BJ (cell line): ENCODE data around the gene SRGAP1. TPM values are rescaled to one million over a fixed set of nuclear protein-coding genes. Genes with fewer than 3 reads are reported as not detected.
"Not testable (repeated sequence)": the region's sequence is repeated elsewhere in the genome, so short reads cannot be mapped to it uniquely, and the experiment has no call there.

Source experiments
- CTCF ChIA-PET: fragments of 350-600 bp; formaldehyde crosslinking; extraction: SDS; loops from one replicate; lab custom pipeline; 2021; ENCODE audit warnings: antibody characterized with exemption, inconsistent platforms; lab: Yijun Ruan, JAX
- POLR2A ChIA-PET: fragments of 300-600 bp; sonication (Branson Sonifier 250); formaldehyde crosslinking; extraction: SDS; loops from one replicate; lab custom pipeline; 2021; ENCODE audit warnings: antibody characterized with exemption; lab: Charles Lee
- DNase-seq: peaks from one replicate; pipeline ENCODE4 v3.0.0-alpha.2; 2011; ENCODE audit warnings: low read depth
- H3K27me3 ChIP-seq: 2 replicates; pipeline ENCODE4 v1.6.0; 2011; ENCODE audit warnings: low read length; ENCODE audit not compliant: control insufficient read depth, insufficient read depth
- H3K36me3 ChIP-seq: 2 replicates; pipeline ENCODE4 v1.5.1; 2011; ENCODE audit warnings: low read length; ENCODE audit not compliant: control insufficient read depth, insufficient read depth
- H3K4me3 ChIP-seq: 2 replicates; pipeline ENCODE4 v1.5.1; 2011; ENCODE audit warnings: low read depth, mild to moderate bottlenecking, control low read depth, low read length
- CTCF ChIP-seq: IDR thresholded peaks from 2 replicates; pipeline ENCODE4 v1.5.1; 2011; ENCODE audit warnings: low read depth, mild to moderate bottlenecking, control low read depth, inconsistent platforms, low read length, moderate library complexity; ENCODE audit not compliant: insufficient read depth
- polyA plus RNA-seq: library from polyadenylated mRNA; depleted of rRNA; stranded (reverse); fragments of >200 nt; gene quantifications from 2 replicates; pipeline ENCODE4 v1.2.3, GENCODE V29; 2011

Gene SRGAP1
- polyA plus RNA-seq, 1 experiment: 15.7 TPM

GRCh38 chr12:63841571-63841970, 2.9 kb upstream of the SRGAP1 start:
- no peaks in the 10 kb centered on the region for H3K36me3 ChIP-seq
- ChIA-PET CTCF (interaction anchor here (0.6 kb wide), 1 partner anchor 136 kb away, joined by 3 read pairs; no protein-coding TSS in a partner anchor), POLR2A (no interaction called here)
- no peak for TF ChIP-seq CTCF
- no peak for DNase-seq
- H3K27me3 ChIP-seq: no peaks in the 10 kb centered on the region
- no peak overlapping the region for H3K4me3 ChIP-seq

GRCh38 chr12:63842750-63843149, 1.8 kb upstream of the SRGAP1 start:
- H3K4me3 ChIP-seq, POLR2A ChIA-PET: not testable (repeated sequence)
- CTCF ChIA-PET: interaction anchor here (0.9 to 4.0 kb wide), 12 partner anchors 20 to 425 kb away, joined by 3 to 42 read pairs (median 6); no protein-coding TSS in a partner anchor

GRCh38 chr12:63843254-63843720, 1.2 kb upstream of the SRGAP1 start:
- no peaks in the 10 kb centered on the region for H3K27me3 ChIP-seq
- TF ChIP-seq CTCF: no peak
- peak overlapping the region; percentile 93 for H3K4me3 ChIP-seq
- H3K36me3 ChIP-seq: no peaks in the 10 kb centered on the region
- CTCF ChIA-PET: interaction anchor here (0.6 to 4.0 kb wide), 34 partner anchors 10 to 429 kb away, joined by 3 to 42 read pairs (median 4); no protein-coding TSS in a partner anchor
- no peak for DNase-seq
- POLR2A ChIA-PET: no interaction called here

More at GRCh38 chr12:63842750-63843149, 1.8 kb upstream of the SRGAP1 start:
- not testable (repeated sequence) for DNase-seq, H3K36me3 ChIP-seq, H3K27me3 ChIP-seq

GRCh38 chr12:63843721-63844390, 644 bp upstream of the SRGAP1 start:
- peak; percentile 86 for TF ChIP-seq CTCF
- H3K27me3 ChIP-seq: no peaks in the 10 kb centered on the region
- ChIA-PET POLR2A (interaction anchor here (0.6 kb wide), 1 partner anchor 277 kb away, joined by 14 read pairs; no protein-coding TSS in a partner anchor), CTCF (interaction anchor here (0.6 to 4.0 kb wide), 47 partner anchors 10 to 428 kb away, joined by 3 to 42 read pairs (median 4); no protein-coding TSS in a partner anchor)
- peak; percentile 76 for DNase-seq
- peak overlapping the region; percentile 93 for H3K4me3 ChIP-seq
- no peaks in the 10 kb centered on the region for H3K36me3 ChIP-seq

GRCh38 chr12:63845726-63846125, 1.2 kb downstream of the SRGAP1 start:
- CTCF ChIA-PET: interaction anchor here (0.8 to 4.0 kb wide), 7 partner anchors 8 to 409 kb away, joined by 3 to 42 read pairs (median 5); no protein-coding TSS in a partner anchor
- H3K4me3 ChIP-seq: peak overlapping the region; percentile 93
- H3K36me3 ChIP-seq: no peaks in the 10 kb centered on the region
- no peaks in the 10 kb centered on the region for H3K27me3 ChIP-seq
- TF ChIP-seq CTCF: no peak
- DNase-seq: no peak
- POLR2A ChIA-PET: no interaction called here
